Right ventricle myocardium superior (tissue), 1 donor: ENCODE data around the gene AACS. TPM values are rescaled to one million over a fixed set of nuclear protein-coding genes. Genes with fewer than 3 reads are reported as not detected.
A peak's percentile ranks its signal among the peaks of the same experiment; 100 is the strongest.

ENCODE experiments used
- ATAC-seq: fragments of 200-7000 bp; cut with Tn5 transposase; one replicate; pipeline ENCODE4 v1.9.1; 2020; ENCODE audit warnings: mild to moderate bottlenecking; ENCODE audit not compliant: poor library complexity
- DNase-seq: peaks from one replicate; pipeline ENCODE4 v3.0.0-alpha.2; 2020
- intact Hi-C: fragments of 100-400 bp; cut with DNase I; formaldehyde crosslinking; loops from one replicate; pipeline ENCODE4 v1.11.2; 2022
- total RNA-seq: library from RNA; stranded (reverse); fragmentation: NEBNext Ultra II Directional; extraction: Animal tissue kit (Norgen Biotek cat#: 25700); gene quantifications from one replicate; pipeline ENCODE4 v1.2.1, GENCODE V29; 2021
- donor health status: DM: no; HTN: yes; CAD: no; lungs with severe emphysema.

The AACS gene
- total RNA-seq, 1 donor from 2014 or later = 11.3 TPM

- DNase-seq (no peak), ATAC-seq (no peak)
- intact Hi-C loops = no loop called here
Observed at GRCh38 chr12:125164541-125164940, 99.3 kb downstream of the AACS start.

- intact Hi-C loops = no loop called here
- DNase-seq = no peak
- no peak for ATAC-seq
Observed at GRCh38 chr12:125166041-125166440, 100.8 kb downstream of the AACS start.

- intact Hi-C loops = no loop called here
- no peak for ATAC-seq
- no peak for DNase-seq
Observed at GRCh38 chr12:125167658-125168057, 102.4 kb downstream of the AACS start.

GRCh38 chr12:125169451-125169850 is 104.2 kb downstream of the AACS start:
- DNase-seq = no peak
- ATAC-seq = no peak
- intact Hi-C loops = no loop called here

GRCh38 chr12:125169870-125170269 is 104.6 kb downstream of the AACS start:
- ATAC-seq (no peak), DNase-seq (no peak)
- intact Hi-C loops = no loop called here

- intact Hi-C loops = no loop called here
- DNase-seq = no peak
- peak; percentile 88 for ATAC-seq
Observed at GRCh38 chr12:125171267-125171666, 106.0 kb downstream of the AACS start.

GRCh38 chr12:125172231-125172850 is 107.1 kb downstream of the AACS start:
- ATAC-seq (peak; percentile 68), DNase-seq (no peak)
- intact Hi-C loops = no loop called here

- ATAC-seq = no peak
- intact Hi-C loops = no loop called here
- no peak for DNase-seq
Observed at GRCh38 chr12:125175576-125175975, 110.3 kb downstream of the AACS start.

- no peak for DNase-seq
- no peak for ATAC-seq
- intact Hi-C loops = no loop called here
Observed at GRCh38 chr12:125178222-125178621, 113.0 kb downstream of the AACS start.

GRCh38 chr12:125180144-125180543 is 114.9 kb downstream of the AACS start:
- no peak for ATAC-seq
- intact Hi-C loops = loop anchor here (5.0 to 10.0 kb wide), 3 partner anchors 85 to 1695 kb away; no protein-coding TSS in a partner anchor
- DNase-seq = no peak

- no peak for DNase-seq
- intact Hi-C loops = loop anchor here (5.0 to 10.0 kb wide), 3 partner anchors 86 to 1694 kb away; no protein-coding TSS in a partner anchor
- ATAC-seq = no peak
Observed at GRCh38 chr12:125181107-125181506, 115.9 kb downstream of the AACS start.

GRCh38 chr12:125183187-125184067 is 118.2 kb downstream of the AACS start:
- DNase-seq = peak; percentile 86
- intact Hi-C loops = loop anchor here (5.0 to 10.0 kb wide), 3 partner anchors 89 to 1691 kb away; no protein-coding TSS in a partner anchor

GRCh38 chr12:125184213-125184967 is 119.2 kb downstream of the AACS start:
- intact Hi-C loops = loop anchor here (5.0 to 10.0 kb wide), 3 partner anchors 90 to 1690 kb away; no protein-coding TSS in a partner anchor
- DNase-seq (no peak), ATAC-seq (no peak)

More at GRCh38 chr12:125183187-125184067, 118.2 kb downstream of the AACS start:
- peak; percentile 72 for ATAC-seq

GRCh38 chr12:125185311-125185739 is 120.1 kb downstream of the AACS start:
- no peak for DNase-seq

GRCh38 chr12:125185740-125186470 is 120.7 kb downstream of the AACS start, which contains the start of gene TMEM132B:
TSS of gene TMEM132B (plus strand) at chr12:125186386.
- intact Hi-C loops = loop anchor here (10.0 kb wide), 2 partner anchors 91 to 1689 kb away; no protein-coding TSS in a partner anchor
- DNase-seq = peak; percentile 87
- peak; percentile 94 for ATAC-seq

More at GRCh38 chr12:125185311-125185739, 120.1 kb downstream of the AACS start:
- ATAC-seq = peak; percentile 2
- intact Hi-C loops = loop anchor here (10.0 kb wide), 2 partner anchors 91 to 1689 kb away; no protein-coding TSS in a partner anchor

- intact Hi-C loops = loop anchor here (10.0 kb wide), 2 partner anchors 92 to 1688 kb away; no protein-coding TSS in a partner anchor
- DNase-seq (no peak), ATAC-seq (peak; percentile 4)
Observed at GRCh38 chr12:125186471-125187147, 121.4 kb downstream of the AACS start.

- DNase-seq (no peak), ATAC-seq (peak; percentile 21)
- intact Hi-C loops = loop anchor here (10.0 kb wide), 2 partner anchors 92 to 1688 kb away; no protein-coding TSS in a partner anchor
Observed at GRCh38 chr12:125187148-125187745, 122.0 kb downstream of the AACS start.
